CD14-positive monocyte (primary cell): ENCODE results near the gene CDH8. TPM values are rescaled to one million over a fixed set of nuclear protein-coding genes. Genes with fewer than 3 reads are reported as not detected.

Source experiments
- DNase-seq, 3 donors: peaks; one replicate each; pipeline ENCODE4 v3.0.0-alpha.2; 2011 to 2022
- H2AFZ ChIP-seq: 2 replicates; pipeline ENCODE4 v1.6.0; 2012; ENCODE audit warnings: mild to moderate bottlenecking, low read depth, low read length, inconsistent platforms; ENCODE audit not compliant: insufficient read depth, poor library complexity, severe bottlenecking
- H3K27ac ChIP-seq, 2 donors: 1 replicate in 1 of 2; 2 replicates in 1 of 2; pipeline ENCODE4 v1.5.1; 2012 to 2013; ENCODE audit warnings: low read length in 2 of 2, control low read depth in 1 of 2, inconsistent platforms in 1 of 2, low read depth in 1 of 2, mild to moderate bottlenecking in 1 of 2
- H3K27me3 ChIP-seq, 2 donors: one replicate each; pipeline versions ENCODE4 v1.6.0 to v1.6.1; 2011 to 2013; ENCODE audit warnings: low read length in 2 of 2; ENCODE audit not compliant: control insufficient read depth in 2 of 2, insufficient read depth in 2 of 2
- H3K36me3 ChIP-seq, 2 donors: replicated peaks in 1 of 2; 1 replicate in 1 of 2; 2 replicates in 1 of 2; pipeline versions ENCODE4 v1.5.1 to v1.6.1; 2012 to 2013; ENCODE audit warnings: low read length in 2 of 2, control low read depth in 1 of 2, inconsistent platforms in 1 of 2, mild to moderate bottlenecking in 1 of 2; ENCODE audit not compliant: insufficient read depth in 2 of 2, control insufficient read depth in 1 of 2
- H3K4me1 ChIP-seq, 2 donors: 1 replicate in 1 of 2; 2 replicates in 1 of 2; pipeline versions ENCODE4 v1.5.1 to v1.6.1; 2012 to 2013; ENCODE audit warnings: low read length in 2 of 2, control low read depth in 1 of 2, inconsistent platforms in 1 of 2, mild to moderate bottlenecking in 1 of 2, moderate library complexity in 1 of 2; ENCODE audit not compliant: insufficient read depth in 2 of 2, control insufficient read depth in 1 of 2
- H3K4me2 ChIP-seq: replicated peaks from 2 replicates; pipeline ENCODE3; 2012; ENCODE audit warnings: low read length, moderate library complexity, mild to moderate bottlenecking; ENCODE audit not compliant: poor library complexity, severe bottlenecking; ENCODE audit errors: extremely low read depth
- H3K4me3 ChIP-seq, 3 experiments: fragments of 200-600 bp in 1 of 3; sonication (generic) in 1 of 3; replicated peaks in 1 of 3; 1 replicate in 2 of 3; 2 replicates in 1 of 3; pipeline ENCODE4 v1.5.1; 2011 to 2013; ENCODE audit warnings: low read length in 3 of 3, mild to moderate bottlenecking in 3 of 3, control low read depth in 2 of 3, low read depth in 2 of 3, inconsistent platforms in 1 of 3, moderate library complexity in 1 of 3
- H3K79me2 ChIP-seq: 2 replicates; pipeline ENCODE4 v1.6.0; 2012; ENCODE audit warnings: mild to moderate bottlenecking, control low read depth, inconsistent platforms, low read length, moderate library complexity; ENCODE audit not compliant: insufficient read depth
- H3K9ac ChIP-seq: 2 replicates; pipeline ENCODE4 v1.6.0; 2017; ENCODE audit warnings: low read length, mild to moderate bottlenecking; ENCODE audit not compliant: insufficient read depth, poor library complexity, severe bottlenecking
- H3K9me3 ChIP-seq, 2 donors: replicated peaks in 1 of 2; 1 replicate in 1 of 2; 2 replicates in 1 of 2; pipeline versions ENCODE4 v1.5.1 to v1.6.1; 2012 to 2013; ENCODE audit warnings: low read length in 2 of 2, control low read depth in 1 of 2; ENCODE audit not compliant: control insufficient read depth in 1 of 2, insufficient read depth in 1 of 2
- H4K20me1 ChIP-seq: 2 replicates; pipeline ENCODE4 v1.6.0; 2012; ENCODE audit warnings: mild to moderate bottlenecking, low read length, control low read depth, moderate library complexity; ENCODE audit not compliant: insufficient read depth
- H3K27ac Mint-ChIP-seq, 7 donors: one replicate each; pipeline ENCODE4 v1.8.0; 2020; ENCODE audit warnings: mild to moderate bottlenecking in 7 of 7, mixed read lengths in 7 of 7, moderate library complexity in 6 of 7, inconsistent platforms in 2 of 7
- H3K27me3 Mint-ChIP-seq, 3 donors: one replicate each; pipeline ENCODE4 v1.8.0; 2021 to 2022; ENCODE audit warnings: low read depth in 3 of 3, mild to moderate bottlenecking in 3 of 3, mixed read lengths in 3 of 3, moderate library complexity in 3 of 3, inconsistent platforms in 1 of 3
- H3K36me3 Mint-ChIP-seq, 2 donors: one replicate each; pipeline ENCODE4 v1.8.0; 2020; ENCODE audit warnings: mixed read lengths in 2 of 2, inconsistent platforms in 1 of 2, mild to moderate bottlenecking in 1 of 2
- H3K4me1 Mint-ChIP-seq: one replicate; pipeline ENCODE4 v1.8.0; 2020; ENCODE audit warnings: mild to moderate bottlenecking, mixed read lengths
- H3K4me3 Mint-ChIP-seq, 2 donors: one replicate each; pipeline ENCODE4 v1.8.0; 2020; ENCODE audit warnings: mild to moderate bottlenecking in 2 of 2, mixed read lengths in 2 of 2, moderate library complexity in 1 of 2
- H3K9me3 Mint-ChIP-seq, 7 donors: one replicate each; pipeline ENCODE4 v1.8.0; 2020 to 2022; ENCODE audit warnings: mixed read lengths in 7 of 7, mild to moderate bottlenecking in 6 of 7, moderate library complexity in 6 of 7, inconsistent platforms in 2 of 7
- WGBS: methylation state at CpG from one replicate; pipeline ENCODE4 v1.1.5; 2013; ENCODE audit warnings: missing lambda C conversion rate; ENCODE audit not compliant: insufficient coverage; 5-methylcytosine and 5-hydroxymethylcytosine counted together
- intact Hi-C, 2 donors: fragments of 100-400 bp; cut with micrococcal nuclease; formaldehyde crosslinking; loops; one replicate each; pipeline versions ENCODE4 v1.15.0 to v1.15.1; 2023
- polyA plus RNA-seq, 3 donors: library from polyadenylated mRNA; depleted of rRNA in 1 of 3; unstranded in 2 of 3; stranded (reverse) in 1 of 3; fragments of 300-500 nt in 2 of 3; fragments of >200 nt in 1 of 3; fragmentation: Illumina TruSeq in 2 of 3; gene quantifications; 1 replicate in 2 of 3; 2 replicates in 1 of 3; pipeline ENCODE4 v1.2.3, GENCODE V29; 2012 to 2021
- TF ChIP-seq, protein P1 (sequence below): fragments of 200-600 bp; IDR thresholded peaks from one replicate; pipeline ENCODE4 v1.8.0; 2022; ENCODE audit warnings: antibody characterized with exemption, mild to moderate bottlenecking

Gene CDH8
- polyA plus RNA-seq, 3 donors: not detected

DNA sequence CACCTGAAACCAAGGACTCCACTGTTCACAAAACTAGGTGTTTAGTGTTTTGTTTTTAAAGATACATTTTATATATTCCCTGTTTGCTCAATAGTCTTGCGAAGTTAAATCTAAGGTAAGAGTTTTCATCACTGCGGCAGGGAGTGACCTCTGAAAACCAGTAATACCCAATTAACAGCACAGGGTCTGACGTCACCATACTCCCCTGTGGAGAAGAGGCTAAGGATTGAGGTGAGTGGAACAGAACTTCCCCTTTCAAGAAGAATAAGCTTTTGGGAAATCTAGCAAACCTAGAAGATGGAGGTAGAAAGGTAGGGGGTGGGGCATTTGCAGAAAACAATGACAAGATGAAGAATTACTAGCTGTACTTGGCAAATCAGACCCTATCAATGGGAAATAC lies 120.7 kb downstream of the CDH8 start:
- Mint-ChIP-seq H3K4me3 (no peak overlapping the region), H3K9me3 (peaks cover 0 to 8% (median 2%) of the 10 kb centered on the region in 7 donors)
- TF ChIP-seq, protein P1, sequence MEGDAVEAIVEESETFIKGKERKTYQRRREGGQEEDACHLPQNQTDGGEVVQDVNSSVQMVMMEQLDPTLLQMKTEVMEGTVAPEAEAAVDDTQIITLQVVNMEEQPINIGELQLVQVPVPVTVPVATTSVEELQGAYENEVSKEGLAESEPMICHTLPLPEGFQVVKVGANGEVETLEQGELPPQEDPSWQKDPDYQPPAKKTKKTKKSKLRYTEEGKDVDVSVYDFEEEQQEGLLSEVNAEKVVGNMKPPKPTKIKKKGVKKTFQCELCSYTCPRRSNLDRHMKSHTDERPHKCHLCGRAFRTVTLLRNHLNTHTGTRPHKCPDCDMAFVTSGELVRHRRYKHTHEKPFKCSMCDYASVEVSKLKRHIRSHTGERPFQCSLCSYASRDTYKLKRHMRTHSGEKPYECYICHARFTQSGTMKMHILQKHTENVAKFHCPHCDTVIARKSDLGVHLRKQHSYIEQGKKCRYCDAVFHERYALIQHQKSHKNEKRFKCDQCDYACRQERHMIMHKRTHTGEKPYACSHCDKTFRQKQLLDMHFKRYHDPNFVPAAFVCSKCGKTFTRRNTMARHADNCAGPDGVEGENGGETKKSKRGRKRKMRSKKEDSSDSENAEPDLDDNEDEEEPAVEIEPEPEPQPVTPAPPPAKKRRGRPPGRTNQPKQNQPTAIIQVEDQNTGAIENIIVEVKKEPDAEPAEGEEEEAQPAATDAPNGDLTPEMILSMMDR: no peak

DNA sequence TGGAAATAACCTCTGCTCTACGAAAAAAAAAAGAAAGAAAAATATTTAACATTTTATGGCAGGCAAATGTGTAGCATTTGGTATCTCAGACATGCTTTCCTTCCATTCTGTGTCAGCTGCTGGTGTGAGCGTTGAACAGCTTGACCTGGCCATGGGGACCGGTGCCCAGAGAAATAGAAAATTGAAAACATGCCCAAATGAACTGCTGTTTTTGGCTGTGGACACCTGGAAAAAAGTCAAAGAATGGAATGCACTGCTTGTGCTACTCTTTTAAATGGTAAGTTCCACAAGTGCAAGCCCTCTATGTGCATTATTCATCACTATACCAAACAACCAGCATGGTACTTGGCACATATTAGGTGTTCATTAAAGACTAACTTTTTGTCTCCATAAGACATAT lies 127.2 kb downstream of the CDH8 start:
- Mint-ChIP-seq H3K27ac (no peak overlapping the region), H3K27me3 (peaks cover 0 to 2% (median 2%) of the 10 kb centered on the region in 3 donors), H3K4me1 (no peaks in the 10 kb centered on the region), H3K9me3 (peaks cover 0 to 3% (median 2%) of the 10 kb centered on the region in 7 donors), H3K36me3 (no peaks in the 10 kb centered on the region), H3K4me3 (no peak overlapping the region)
- Histone ChIP-seq H3K4me2 (no peak overlapping the region), H3K4me3 (no peak overlapping the region), H3K4me1 (no peaks in the 10 kb centered on the region), H3K27me3 (no peaks in the 10 kb centered on the region), H3K9me3 (no peaks in the 10 kb centered on the region), H2AFZ (no peak overlapping the region), H3K27ac (no peak overlapping the region), H3K9ac (no peak overlapping the region), H3K79me2 (no peaks in the 10 kb centered on the region), H4K20me1 (no peaks in the 10 kb centered on the region), H3K36me3 (no peaks in the 10 kb centered on the region)
- no peak for DNase-seq
- 86% methylated on average over 2 of the region's 3 CpGs for WGBS
- TF ChIP-seq, protein P1: no peak
- intact Hi-C loops: no loop called here

More for the DNA sequence above, 120.7 kb downstream of the CDH8 start:
- Histone ChIP-seq H3K9me3 (no peaks in the 10 kb centered on the region), H3K4me2 (no peak overlapping the region), H3K36me3 (no peaks in the 10 kb centered on the region), H3K4me3 (no peak overlapping the region), H3K4me1 (no peaks in the 10 kb centered on the region), H3K27ac (no peak overlapping the region), H3K9ac (no peak overlapping the region), H3K27me3 (no peaks in the 10 kb centered on the region), H4K20me1 (no peaks in the 10 kb centered on the region), H3K79me2 (no peaks in the 10 kb centered on the region), H2AFZ (no peak overlapping the region)
- H3K27me3 Mint-ChIP-seq: no peaks in the 10 kb centered on the region
- no CpG with 5 or more reads among the region's 3 CpGs for WGBS
- peak overlapping the region in 1 of 7 donors; percentile 55 for H3K27ac Mint-ChIP-seq
- no peak for DNase-seq
- intact Hi-C loops: no loop called here
- no peaks in the 10 kb centered on the region for H3K36me3 Mint-ChIP-seq
- H3K4me1 Mint-ChIP-seq: no peaks in the 10 kb centered on the region
